Liver (tissue), 9 donors: ENCODE results near the gene HOXC10. TPM values are rescaled to one million over a fixed set of nuclear protein-coding genes. Genes with fewer than 3 reads are reported as not detected.

Source experiments
- DNase-seq: peaks from one replicate; pipeline ENCODE4 v3.0.0-alpha.2; 2017; ENCODE audit warnings: low spot score
- H3K27ac ChIP-seq, 2 donors: one replicate each; pipeline ENCODE4 v1.7.0; 2013; ENCODE audit warnings: inconsistent platforms in 2 of 2, low read length in 2 of 2, control low read depth in 1 of 2, low read depth in 1 of 2, mild to moderate bottlenecking in 1 of 2
- H3K27me3 ChIP-seq, 4 donors: one replicate each; pipeline versions ENCODE4 v1.6.1 to v1.7.0; 2013; ENCODE audit warnings: low read length in 3 of 4, inconsistent platforms in 1 of 4, mild to moderate bottlenecking in 1 of 4, moderate library complexity in 1 of 4; ENCODE audit not compliant: control insufficient read depth in 4 of 4, insufficient read depth in 4 of 4
- H3K36me3 ChIP-seq, 4 donors: one replicate each; pipeline versions ENCODE4 v1.6.1 to v1.7.0; 2013; ENCODE audit warnings: low read length in 3 of 4, mild to moderate bottlenecking in 3 of 4, low read depth in 1 of 4, moderate library complexity in 1 of 4; ENCODE audit not compliant: control insufficient read depth in 4 of 4, insufficient read depth in 3 of 4
- H3K4me1 ChIP-seq, 4 donors: one replicate each; pipeline versions ENCODE4 v1.6.1 to v1.7.0; 2013; ENCODE audit warnings: low read length in 3 of 4, mild to moderate bottlenecking in 3 of 4, moderate library complexity in 1 of 4; ENCODE audit not compliant: control insufficient read depth in 4 of 4, insufficient read depth in 4 of 4
- H3K4me3 ChIP-seq, 3 donors: one replicate each; pipeline versions ENCODE4 v1.6.1 to v1.7.0; 2013; ENCODE audit warnings: low read length in 3 of 3, control low read depth in 1 of 3, low read depth in 1 of 3, mild to moderate bottlenecking in 1 of 3
- H3K9ac ChIP-seq, 2 donors: one replicate each; pipeline ENCODE4 v1.7.0; 2013; ENCODE audit warnings: low read length in 2 of 2, mild to moderate bottlenecking in 2 of 2, moderate library complexity in 2 of 2, control low read depth in 1 of 2, low read depth in 1 of 2
- H3K9me3 ChIP-seq, 4 donors: one replicate each; pipeline versions ENCODE4 v1.6.1 to v1.7.0; 2013; ENCODE audit warnings: low read length in 3 of 4; ENCODE audit not compliant: control insufficient read depth in 4 of 4
- EGR1 ChIP-seq, 2 donors: IDR thresholded peaks; 2 replicates each; pipeline ENCODE4 v1.6.1; 2016 to 2018; ENCODE audit warnings: antibody characterized with exemption in 2 of 2, low read depth in 2 of 2
- FOXA1 ChIP-seq: IDR thresholded peaks from 2 replicates; pipeline ENCODE4 v1.6.1; 2016; ENCODE audit warnings: antibody characterized with exemption
- FOXA2 ChIP-seq: IDR thresholded peaks from 2 replicates; pipeline ENCODE4 v1.6.1; 2016; ENCODE audit warnings: antibody characterized with exemption
- GABPA ChIP-seq, 2 donors: IDR thresholded peaks in 1 of 2; conservative IDR thresholded peaks in 1 of 2; 2 replicates each; pipeline ENCODE4 v1.6.1; 2016; ENCODE audit warnings: antibody characterized with exemption in 2 of 2, mild to moderate bottlenecking in 1 of 2, moderate library complexity in 1 of 2
- HNF4A ChIP-seq, 2 donors: conservative IDR thresholded peaks; 2 replicates each; pipeline ENCODE4 v1.6.1; 2016; ENCODE audit warnings: antibody characterized with exemption in 2 of 2, mild to moderate bottlenecking in 2 of 2
- JUND ChIP-seq, 2 donors: IDR thresholded peaks; 2 replicates each; pipeline ENCODE4 v1.6.1; 2016; ENCODE audit warnings: antibody characterized with exemption in 2 of 2
- RAD21 ChIP-seq, 2 donors: IDR thresholded peaks; 2 replicates each; pipeline ENCODE4 v1.6.1; 2016; ENCODE audit warnings: antibody characterized with exemption in 2 of 2, mild to moderate bottlenecking in 2 of 2
- RXRA ChIP-seq, 2 donors: IDR thresholded peaks; 2 replicates each; pipeline ENCODE4 v1.6.1; 2017 to 2018; ENCODE audit warnings: antibody characterized with exemption in 2 of 2, mild to moderate bottlenecking in 1 of 2
- SP1 ChIP-seq: IDR thresholded peaks from 2 replicates; pipeline ENCODE4 v1.6.1; 2018; ENCODE audit warnings: antibody characterized with exemption, mild to moderate bottlenecking
- TAF1 ChIP-seq: conservative IDR thresholded peaks from 2 replicates; pipeline ENCODE4 v1.6.1; 2016; ENCODE audit warnings: antibody characterized with exemption, mild to moderate bottlenecking
- WGBS: extraction: QIAGEN DNeasy Blood & Tissue Kit; methylation state at CpG from one replicate; pipeline ENCODE4 v1.1.7; 2013; 5-methylcytosine and 5-hydroxymethylcytosine counted together
- polyA plus RNA-seq, 2 donors: library from polyadenylated mRNA; stranded (reverse) in 1 of 2; unstranded in 1 of 2; fragments of 200-250 nt in 1 of 2; fragments of >200 nt in 1 of 2; fragmentation: Nextera tagmentation in 1 of 2; extraction: Ambion mirVana in 1 of 2; gene quantifications; one replicate each; pipeline versions ENCODE4 v1.2.1 to v1.2.3, GENCODE V29; 2013 to 2015
- total RNA-seq, 2 donors: library from RNA; depleted of rRNA; stranded (reverse); fragments of >200 nt; gene quantifications; one replicate each; pipeline ENCODE4 v1.2.3, GENCODE V29; 2014
- TF ChIP-seq, protein P1 (sequence below): IDR thresholded peaks from 2 replicates; pipeline ENCODE4 v1.6.1; 2016; ENCODE audit warnings: antibody characterized with exemption, mild to moderate bottlenecking
- TF ChIP-seq, protein P2 (sequence below): fragments of 150-350 bp; IDR thresholded peaks from 2 replicates; pipeline ENCODE4 v1.5.1; 2017; ENCODE audit warnings: improper control_type of control experiment, low read depth, low read length; ENCODE audit not compliant: missing input control
- TF ChIP-seq, protein P3 (sequence below): IDR thresholded peaks from 2 replicates; pipeline ENCODE4 v1.6.1; 2016; ENCODE audit warnings: antibody characterized with exemption
- TF ChIP-seq, protein P4 (sequence below): IDR thresholded peaks from 2 replicates; pipeline ENCODE4 v1.6.1; 2016; ENCODE audit warnings: antibody characterized with exemption
- donor health status: healthy.
- donor health status: healthy.
- donor health status: healthy.
- donor health status: healthy.
- donor health status: healthy.

The HOXC10 gene
- total and polyA plus RNA-seq, 4 donors, result not detected

DNA sequence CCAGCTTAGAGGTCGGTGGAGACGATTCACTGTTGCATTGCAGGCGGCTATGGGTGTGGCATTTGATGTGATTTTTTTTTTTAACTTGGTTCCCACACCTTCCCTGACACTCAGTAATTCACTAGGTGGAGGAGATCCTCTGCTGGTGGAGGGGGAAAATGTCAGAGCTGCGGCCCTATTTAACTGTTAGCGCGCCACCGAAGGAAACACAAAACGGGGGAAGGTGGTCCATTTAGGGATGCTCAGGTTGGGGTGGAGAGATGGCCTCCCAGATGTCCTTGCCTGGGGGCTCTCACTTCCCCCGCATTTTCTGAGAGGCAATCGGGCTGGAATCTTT lies 34.5 kb upstream of the HOXC10 start:
- Histone ChIP-seq H3K4me3 (no peak overlapping the region), H3K27ac (no peak overlapping the region), H3K9ac (no peak overlapping the region), H3K36me3 (no peaks in the 10 kb centered on the region), H3K4me1 (peaks cover 0 to 2% (median 0%) of the 10 kb centered on the region in 4 donors), H3K9me3 (peaks cover 0 to 4% (median 0%) of the 10 kb centered on the region in 4 donors), H3K27me3 (peaks cover 6 to 35% (median 28%) of the 10 kb centered on the region in 4 donors)
- no peak for DNase-seq
- TF ChIP-seq, protein P1, sequence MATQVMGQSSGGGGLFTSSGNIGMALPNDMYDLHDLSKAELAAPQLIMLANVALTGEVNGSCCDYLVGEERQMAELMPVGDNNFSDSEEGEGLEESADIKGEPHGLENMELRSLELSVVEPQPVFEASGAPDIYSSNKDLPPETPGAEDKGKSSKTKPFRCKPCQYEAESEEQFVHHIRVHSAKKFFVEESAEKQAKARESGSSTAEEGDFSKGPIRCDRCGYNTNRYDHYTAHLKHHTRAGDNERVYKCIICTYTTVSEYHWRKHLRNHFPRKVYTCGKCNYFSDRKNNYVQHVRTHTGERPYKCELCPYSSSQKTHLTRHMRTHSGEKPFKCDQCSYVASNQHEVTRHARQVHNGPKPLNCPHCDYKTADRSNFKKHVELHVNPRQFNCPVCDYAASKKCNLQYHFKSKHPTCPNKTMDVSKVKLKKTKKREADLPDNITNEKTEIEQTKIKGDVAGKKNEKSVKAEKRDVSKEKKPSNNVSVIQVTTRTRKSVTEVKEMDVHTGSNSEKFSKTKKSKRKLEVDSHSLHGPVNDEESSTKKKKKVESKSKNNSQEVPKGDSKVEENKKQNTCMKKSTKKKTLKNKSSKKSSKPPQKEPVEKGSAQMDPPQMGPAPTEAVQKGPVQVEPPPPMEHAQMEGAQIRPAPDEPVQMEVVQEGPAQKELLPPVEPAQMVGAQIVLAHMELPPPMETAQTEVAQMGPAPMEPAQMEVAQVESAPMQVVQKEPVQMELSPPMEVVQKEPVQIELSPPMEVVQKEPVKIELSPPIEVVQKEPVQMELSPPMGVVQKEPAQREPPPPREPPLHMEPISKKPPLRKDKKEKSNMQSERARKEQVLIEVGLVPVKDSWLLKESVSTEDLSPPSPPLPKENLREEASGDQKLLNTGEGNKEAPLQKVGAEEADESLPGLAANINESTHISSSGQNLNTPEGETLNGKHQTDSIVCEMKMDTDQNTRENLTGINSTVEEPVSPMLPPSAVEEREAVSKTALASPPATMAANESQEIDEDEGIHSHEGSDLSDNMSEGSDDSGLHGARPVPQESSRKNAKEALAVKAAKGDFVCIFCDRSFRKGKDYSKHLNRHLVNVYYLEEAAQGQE, result no peak
- TF ChIP-seq SP1, result no peak
- no peak for TF ChIP-seq RAD21 (IDR thresholded peaks at IDR 0.05)
- no peak for TF ChIP-seq GABPA (IDR thresholded peaks at IDR 0.05 in 1 of 2, conservative IDR thresholded peaks at IDR 0.05 in 1 of 2)
- TF ChIP-seq, protein P2, sequence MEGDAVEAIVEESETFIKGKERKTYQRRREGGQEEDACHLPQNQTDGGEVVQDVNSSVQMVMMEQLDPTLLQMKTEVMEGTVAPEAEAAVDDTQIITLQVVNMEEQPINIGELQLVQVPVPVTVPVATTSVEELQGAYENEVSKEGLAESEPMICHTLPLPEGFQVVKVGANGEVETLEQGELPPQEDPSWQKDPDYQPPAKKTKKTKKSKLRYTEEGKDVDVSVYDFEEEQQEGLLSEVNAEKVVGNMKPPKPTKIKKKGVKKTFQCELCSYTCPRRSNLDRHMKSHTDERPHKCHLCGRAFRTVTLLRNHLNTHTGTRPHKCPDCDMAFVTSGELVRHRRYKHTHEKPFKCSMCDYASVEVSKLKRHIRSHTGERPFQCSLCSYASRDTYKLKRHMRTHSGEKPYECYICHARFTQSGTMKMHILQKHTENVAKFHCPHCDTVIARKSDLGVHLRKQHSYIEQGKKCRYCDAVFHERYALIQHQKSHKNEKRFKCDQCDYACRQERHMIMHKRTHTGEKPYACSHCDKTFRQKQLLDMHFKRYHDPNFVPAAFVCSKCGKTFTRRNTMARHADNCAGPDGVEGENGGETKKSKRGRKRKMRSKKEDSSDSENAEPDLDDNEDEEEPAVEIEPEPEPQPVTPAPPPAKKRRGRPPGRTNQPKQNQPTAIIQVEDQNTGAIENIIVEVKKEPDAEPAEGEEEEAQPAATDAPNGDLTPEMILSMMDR, result no peak
- no peak for TF ChIP-seq HNF4A (conservative IDR thresholded peaks at IDR 0.05)
- TF ChIP-seq FOXA1, result no peak
- TF ChIP-seq, protein P3, sequence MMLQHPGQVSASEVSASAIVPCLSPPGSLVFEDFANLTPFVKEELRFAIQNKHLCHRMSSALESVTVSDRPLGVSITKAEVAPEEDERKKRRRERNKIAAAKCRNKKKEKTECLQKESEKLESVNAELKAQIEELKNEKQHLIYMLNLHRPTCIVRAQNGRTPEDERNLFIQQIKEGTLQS, result no peak
- 4% methylated on average over 10 of the region's 10 CpGs for WGBS

DNA sequence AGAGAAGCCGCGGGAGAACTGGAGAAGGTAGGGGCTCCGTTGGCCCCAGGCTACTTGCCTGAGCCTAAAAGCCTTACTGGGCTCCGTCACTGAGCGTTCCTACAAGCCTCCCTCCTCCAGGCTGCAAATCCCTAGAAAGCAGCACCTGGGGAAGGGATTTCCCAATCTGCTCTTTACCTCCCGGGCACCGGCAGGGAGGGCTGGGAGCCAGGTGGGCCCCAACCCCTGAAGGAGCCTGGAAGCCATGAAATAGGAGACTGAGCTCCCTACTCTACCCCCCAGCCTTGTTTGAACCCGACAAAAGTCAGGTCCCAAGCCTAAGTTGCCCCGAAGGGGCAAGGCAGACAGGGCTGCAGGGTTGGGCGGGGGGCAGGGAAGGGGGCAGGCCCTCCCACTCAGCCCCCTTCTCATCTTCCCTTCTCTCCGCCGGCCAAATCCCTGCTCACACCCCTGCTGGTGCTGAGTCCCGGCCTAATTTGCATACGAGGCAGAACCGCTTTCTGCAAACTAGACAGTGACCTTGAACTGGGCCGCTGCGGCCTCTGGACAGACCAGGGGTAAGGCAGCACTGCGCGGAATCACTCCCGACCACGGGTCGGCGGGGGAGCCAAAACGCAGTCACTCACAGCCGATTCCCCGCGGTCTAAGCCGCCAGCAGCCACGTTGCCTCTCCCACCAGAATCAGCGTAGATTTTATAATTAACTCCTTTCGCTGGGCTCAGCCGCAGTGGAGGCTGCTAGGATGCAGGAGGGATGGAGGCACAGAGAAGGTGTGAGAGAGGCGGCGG lies 34.0 kb upstream of the HOXC10 start:
- H3K4me3 ChIP-seq, result no peak overlapping the region
- 6% methylated on average over 34 of the region's 34 CpGs for WGBS
- TF ChIP-seq, protein P4, sequence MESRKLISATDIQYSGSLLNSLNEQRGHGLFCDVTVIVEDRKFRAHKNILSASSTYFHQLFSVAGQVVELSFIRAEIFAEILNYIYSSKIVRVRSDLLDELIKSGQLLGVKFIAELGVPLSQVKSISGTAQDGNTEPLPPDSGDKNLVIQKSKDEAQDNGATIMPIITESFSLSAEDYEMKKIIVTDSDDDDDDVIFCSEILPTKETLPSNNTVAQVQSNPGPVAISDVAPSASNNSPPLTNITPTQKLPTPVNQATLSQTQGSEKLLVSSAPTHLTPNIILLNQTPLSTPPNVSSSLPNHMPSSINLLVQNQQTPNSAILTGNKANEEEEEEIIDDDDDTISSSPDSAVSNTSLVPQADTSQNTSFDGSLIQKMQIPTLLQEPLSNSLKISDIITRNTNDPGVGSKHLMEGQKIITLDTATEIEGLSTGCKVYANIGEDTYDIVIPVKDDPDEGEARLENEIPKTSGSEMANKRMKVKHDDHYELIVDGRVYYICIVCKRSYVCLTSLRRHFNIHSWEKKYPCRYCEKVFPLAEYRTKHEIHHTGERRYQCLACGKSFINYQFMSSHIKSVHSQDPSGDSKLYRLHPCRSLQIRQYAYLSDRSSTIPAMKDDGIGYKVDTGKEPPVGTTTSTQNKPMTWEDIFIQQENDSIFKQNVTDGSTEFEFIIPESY, result no peak
- TF ChIP-seq SP1 (no peak), JUND (IDR thresholded peaks at IDR 0.05) (no peak), FOXA2 (no peak), FOXA1 (no peak), TAF1 (no peak), HNF4A (conservative IDR thresholded peaks at IDR 0.05) (no peak), RXRA (IDR thresholded peaks at IDR 0.05) (no peak), EGR1 (IDR thresholded peaks at IDR 0.05; ENCODE audit: low read depth in 2 of 2) (no peak)
- TF ChIP-seq, protein P1, result no peak
- H3K4me1 ChIP-seq, result peaks cover 0 to 2% (median 0%) of the 10 kb centered on the region in 4 donors
- peaks cover 0 to 4% (median 0%) of the 10 kb centered on the region in 4 donors for H3K9me3 ChIP-seq
- no peaks in the 10 kb centered on the region for H3K36me3 ChIP-seq
- no peak overlapping the region for H3K27ac ChIP-seq
- no peak for DNase-seq
- no peak overlapping the region for H3K9ac ChIP-seq
- H3K27me3 ChIP-seq, result peaks cover 9 to 37% (median 26%) of the 10 kb centered on the region in 4 donors
